ENCODE data around the gene FAM163A.

Gene FAM163A

GRCh38 chr1:179760521-179760920 is 17.4 kb downstream of the FAM163A start:
- Histone ChIP-seq H3K4me1 (ENCODE audit: control insufficient read depth in 2 of 2, insufficient read depth in 1 of 2, low read depth in 1 of 2, low read length in 2 of 2) (no peaks in the 10 kb centered on the region), H4K91ac (ENCODE audit: low read depth, low read length, poor library complexity) (no peak overlapping the region), H2BK5ac (ENCODE audit: low read length) (no peak overlapping the region), H2BK15ac (ENCODE audit: low read length) (no peak overlapping the region), H3K4me2 (ENCODE audit: insufficient read depth, low read length, poor library complexity, severe bottlenecking) (no peak overlapping the region), H2BK120ac (ENCODE audit: low read depth, low read length) (no peak overlapping the region), H3K4me3 (ENCODE audit: low read length in 2 of 2) (no peak overlapping the region), H3K4ac (ENCODE audit: low read length) (no peak overlapping the region), H3K27ac (replicated peaks; ENCODE audit: low read length) (no peak overlapping the region), H3K27me3 (ENCODE audit: control insufficient read depth in 3 of 3, insufficient read depth in 3 of 3, low read depth in 1 of 3, low read length in 3 of 3) (peaks cover 0 to 21% (median 0%) of the 10 kb centered on the region in 3 experiments), H3K9ac (ENCODE audit: low read depth, low read length, poor library complexity) (no peak overlapping the region), H2AK5ac (ENCODE audit: low read depth, low read length) (no peak overlapping the region), H3K14ac (ENCODE audit: low read length) (no peak overlapping the region), H3K9me3 (replicated peaks in 1 of 2; ENCODE audit: control insufficient read depth in 2 of 2, insufficient read depth in 1 of 2, low read depth in 1 of 2, low read length in 2 of 2) (no peaks in the 10 kb centered on the region), H4K8ac (ENCODE audit: low read depth, low read length) (no peak overlapping the region), H3K36me3 (replicated peaks in 1 of 2; ENCODE audit: control insufficient read depth in 2 of 2, insufficient read depth in 2 of 2, low read length in 2 of 2) (no peaks in the 10 kb centered on the region), H2AFZ (ENCODE audit: low read length) (no peak overlapping the region), H3K79me1 (ENCODE audit: low read depth, low read length) (no peaks in the 10 kb centered on the region), H3K23ac (ENCODE audit: low read depth, low read length, poor library complexity) (no peak overlapping the region), H2BK12ac (ENCODE audit: low read length) (no peak overlapping the region), H3K18ac (ENCODE audit: low read length) (peak overlapping the region; percentile 20)
- no CpG with 5 or more reads among the region's 2 CpGs for WGBS, 2 donors (ENCODE audit: extremely low coverage in 2 of 2, insufficient read length in 2 of 2, insufficient replicate concordance in 1 of 2)
- DNase-seq (ENCODE audit: low spot score), result no peak

DNA sequence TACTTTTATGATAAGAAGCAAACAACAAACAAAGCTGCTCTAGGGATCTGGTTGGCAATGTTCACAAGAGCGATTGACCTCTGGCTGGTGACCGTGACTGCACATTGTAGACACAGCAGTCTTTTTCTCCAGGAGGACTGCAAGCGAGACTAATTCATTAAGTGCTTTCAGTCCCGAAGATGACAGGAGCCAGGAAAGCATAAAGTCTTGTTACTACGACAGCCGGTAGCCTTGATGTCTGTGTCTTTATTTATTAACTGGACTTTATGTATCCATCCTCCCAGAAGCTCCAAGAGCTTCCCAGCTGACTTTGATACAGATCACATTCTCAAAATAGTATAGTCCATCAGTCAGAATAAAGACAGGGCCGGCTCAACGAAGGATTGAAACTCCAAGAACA is 18.2 kb downstream of the FAM163A start:
- no peak overlapping the region for H3K4me3 ChIP-seq (ENCODE audit: low read length in 2 of 2)
- H3K14ac ChIP-seq (ENCODE audit: low read length), result no peak overlapping the region
- no peak overlapping the region for H2BK15ac ChIP-seq (ENCODE audit: low read length)
- H2BK120ac ChIP-seq (ENCODE audit: low read depth, low read length), result no peak overlapping the region
- H3K4me1 ChIP-seq (ENCODE audit: control insufficient read depth in 2 of 2, insufficient read depth in 1 of 2, low read depth in 1 of 2, low read length in 2 of 2), result no peaks in the 10 kb centered on the region
- H3K9me3 ChIP-seq (replicated peaks in 1 of 2; ENCODE audit: control insufficient read depth in 2 of 2, insufficient read depth in 1 of 2, low read depth in 1 of 2, low read length in 2 of 2), result no peaks in the 10 kb centered on the region
- H3K23ac ChIP-seq (ENCODE audit: low read depth, low read length, poor library complexity), result no peak overlapping the region
- peaks cover 0 to 21% (median 0%) of the 10 kb centered on the region in 3 experiments for H3K27me3 ChIP-seq (ENCODE audit: control insufficient read depth in 3 of 3, insufficient read depth in 3 of 3, low read depth in 1 of 3, low read length in 3 of 3)
- H3K4me2 ChIP-seq (ENCODE audit: insufficient read depth, low read length, poor library complexity, severe bottlenecking), result no peak overlapping the region
- no peak for DNase-seq (ENCODE audit: low spot score)
- H2AFZ ChIP-seq (ENCODE audit: low read length), result no peak overlapping the region
- H2AK5ac ChIP-seq (ENCODE audit: low read depth, low read length), result no peak overlapping the region
- H3K27ac ChIP-seq (replicated peaks; ENCODE audit: low read length), result no peak overlapping the region
- H4K8ac ChIP-seq (ENCODE audit: low read depth, low read length), result no peak overlapping the region
- no peak overlapping the region for H3K9ac ChIP-seq (ENCODE audit: low read depth, low read length, poor library complexity)
- H2BK12ac ChIP-seq (ENCODE audit: low read length), result no peak overlapping the region
- H3K79me1 ChIP-seq (ENCODE audit: low read depth, low read length), result no peaks in the 10 kb centered on the region
- no peak overlapping the region for H2BK5ac ChIP-seq (ENCODE audit: low read length)
- no CpG with 5 or more reads among the region's 8 CpGs for WGBS, 2 donors (ENCODE audit: extremely low coverage in 2 of 2, insufficient read length in 2 of 2, insufficient replicate concordance in 1 of 2)
- no peak overlapping the region for H4K91ac ChIP-seq (ENCODE audit: low read depth, low read length, poor library complexity)
- H3K4ac ChIP-seq (ENCODE audit: low read length), result no peak overlapping the region
- H3K36me3 ChIP-seq (replicated peaks in 1 of 2; ENCODE audit: control insufficient read depth in 2 of 2, insufficient read depth in 2 of 2, low read length in 2 of 2), result no peaks in the 10 kb centered on the region
- H3K18ac ChIP-seq (ENCODE audit: low read length), result no peak overlapping the region

- no peak overlapping the region for H3K14ac ChIP-seq (ENCODE audit: low read length)
- H4K91ac ChIP-seq (ENCODE audit: low read depth, low read length, poor library complexity), result no peak overlapping the region
- H3K4ac ChIP-seq (ENCODE audit: low read length), result no peak overlapping the region
- no peak overlapping the region for H2BK120ac ChIP-seq (ENCODE audit: low read depth, low read length)
- H2AK5ac ChIP-seq (ENCODE audit: low read depth, low read length), result no peak overlapping the region
- no peaks in the 10 kb centered on the region for H3K36me3 ChIP-seq (replicated peaks in 1 of 2; ENCODE audit: control insufficient read depth in 2 of 2, insufficient read depth in 2 of 2, low read length in 2 of 2)
- no peak overlapping the region for H2BK5ac ChIP-seq (ENCODE audit: low read length)
- no peak overlapping the region for H3K27ac ChIP-seq (replicated peaks; ENCODE audit: low read length)
- no peak overlapping the region for H3K9ac ChIP-seq (ENCODE audit: low read depth, low read length, poor library complexity)
- peaks cover 0 to under 1% of the 10 kb centered on the region in 2 donors for H3K4me1 ChIP-seq (ENCODE audit: control insufficient read depth in 2 of 2, insufficient read depth in 1 of 2, low read depth in 1 of 2, low read length in 2 of 2)
- no peak overlapping the region for H2AFZ ChIP-seq (ENCODE audit: low read length)
- no peak overlapping the region for H4K8ac ChIP-seq (ENCODE audit: low read depth, low read length)
- no peak overlapping the region for H3K23ac ChIP-seq (ENCODE audit: low read depth, low read length, poor library complexity)
- H2BK15ac ChIP-seq (ENCODE audit: low read length), result no peak overlapping the region
- peaks cover 0 to 19% (median 0%) of the 10 kb centered on the region in 3 experiments for H3K27me3 ChIP-seq (ENCODE audit: control insufficient read depth in 3 of 3, insufficient read depth in 3 of 3, low read depth in 1 of 3, low read length in 3 of 3)
- H3K4me3 ChIP-seq (ENCODE audit: low read length in 2 of 2), result no peak overlapping the region
- no peak overlapping the region for H3K4me2 ChIP-seq (ENCODE audit: insufficient read depth, low read length, poor library complexity, severe bottlenecking)
- H3K79me1 ChIP-seq (ENCODE audit: low read depth, low read length), result no peaks in the 10 kb centered on the region
- WGBS, 2 donors (ENCODE audit: extremely low coverage in 2 of 2, insufficient read length in 2 of 2, insufficient replicate concordance in 1 of 2), result no CpG with 5 or more reads among the region's 6 CpGs
- DNase-seq (ENCODE audit: low spot score), result no peak
- no peak overlapping the region for H2BK12ac ChIP-seq (ENCODE audit: low read length)
- H3K18ac ChIP-seq (ENCODE audit: low read length), result no peak overlapping the region
- no peaks in the 10 kb centered on the region for H3K9me3 ChIP-seq (replicated peaks in 1 of 2; ENCODE audit: control insufficient read depth in 2 of 2, insufficient read depth in 1 of 2, low read depth in 1 of 2, low read length in 2 of 2)
These were observed 19.0 kb downstream of the FAM163A start for GRCh38 chr1:179761846-179762640.

- H3K23ac ChIP-seq (ENCODE audit: low read depth, low read length, poor library complexity), result no peak overlapping the region
- no peak overlapping the region for H3K4me3 ChIP-seq (ENCODE audit: low read length in 2 of 2)
- no peak overlapping the region for H3K18ac ChIP-seq (ENCODE audit: low read length)
- H3K14ac ChIP-seq (ENCODE audit: low read length), result no peak overlapping the region
- H2AFZ ChIP-seq (ENCODE audit: low read length), result no peak overlapping the region
- H2BK120ac ChIP-seq (ENCODE audit: low read depth, low read length), result no peak overlapping the region
- no CpG with 5 or more reads among the region's 5 CpGs for WGBS, 2 donors (ENCODE audit: extremely low coverage in 2 of 2, insufficient read length in 2 of 2, insufficient replicate concordance in 1 of 2)
- H4K8ac ChIP-seq (ENCODE audit: low read depth, low read length), result no peak overlapping the region
- peak overlapping the region; percentile 25 for H3K27ac ChIP-seq (replicated peaks; ENCODE audit: low read length)
- no peak overlapping the region for H2BK5ac ChIP-seq (ENCODE audit: low read length)
- H3K36me3 ChIP-seq (replicated peaks in 1 of 2; ENCODE audit: control insufficient read depth in 2 of 2, insufficient read depth in 2 of 2, low read length in 2 of 2), result no peaks in the 10 kb centered on the region
- H3K4me2 ChIP-seq (ENCODE audit: insufficient read depth, low read length, poor library complexity, severe bottlenecking), result no peak overlapping the region
- no peak overlapping the region for H2BK15ac ChIP-seq (ENCODE audit: low read length)
- H3K9me3 ChIP-seq (replicated peaks in 1 of 2; ENCODE audit: control insufficient read depth in 2 of 2, insufficient read depth in 1 of 2, low read depth in 1 of 2, low read length in 2 of 2), result no peaks in the 10 kb centered on the region
- no peaks in the 10 kb centered on the region for H3K79me1 ChIP-seq (ENCODE audit: low read depth, low read length)
- peaks cover 0 to 2% of the 10 kb centered on the region in 2 donors for H3K4me1 ChIP-seq (ENCODE audit: control insufficient read depth in 2 of 2, insufficient read depth in 1 of 2, low read depth in 1 of 2, low read length in 2 of 2)
- H3K9ac ChIP-seq (ENCODE audit: low read depth, low read length, poor library complexity), result no peak overlapping the region
- no peak overlapping the region for H3K4ac ChIP-seq (ENCODE audit: low read length)
- H2BK12ac ChIP-seq (ENCODE audit: low read length), result no peak overlapping the region
- peaks cover 0 to 5% (median 0%) of the 10 kb centered on the region in 3 experiments for H3K27me3 ChIP-seq (ENCODE audit: control insufficient read depth in 3 of 3, insufficient read depth in 3 of 3, low read depth in 1 of 3, low read length in 3 of 3)
- no peak overlapping the region for H4K91ac ChIP-seq (ENCODE audit: low read depth, low read length, poor library complexity)
- no peak for DNase-seq (ENCODE audit: low spot score)
- no peak overlapping the region for H2AK5ac ChIP-seq (ENCODE audit: low read depth, low read length)
These were observed 24.1 kb downstream of the FAM163A start for GRCh38 chr1:179767177-179767581.
